ENCODE measurements around the gene NPAS3.

GRCh38 chr14:33085799-33086198, 147.1 kb downstream of the NPAS3 start:
- TF ChIP-seq, protein P1, sequence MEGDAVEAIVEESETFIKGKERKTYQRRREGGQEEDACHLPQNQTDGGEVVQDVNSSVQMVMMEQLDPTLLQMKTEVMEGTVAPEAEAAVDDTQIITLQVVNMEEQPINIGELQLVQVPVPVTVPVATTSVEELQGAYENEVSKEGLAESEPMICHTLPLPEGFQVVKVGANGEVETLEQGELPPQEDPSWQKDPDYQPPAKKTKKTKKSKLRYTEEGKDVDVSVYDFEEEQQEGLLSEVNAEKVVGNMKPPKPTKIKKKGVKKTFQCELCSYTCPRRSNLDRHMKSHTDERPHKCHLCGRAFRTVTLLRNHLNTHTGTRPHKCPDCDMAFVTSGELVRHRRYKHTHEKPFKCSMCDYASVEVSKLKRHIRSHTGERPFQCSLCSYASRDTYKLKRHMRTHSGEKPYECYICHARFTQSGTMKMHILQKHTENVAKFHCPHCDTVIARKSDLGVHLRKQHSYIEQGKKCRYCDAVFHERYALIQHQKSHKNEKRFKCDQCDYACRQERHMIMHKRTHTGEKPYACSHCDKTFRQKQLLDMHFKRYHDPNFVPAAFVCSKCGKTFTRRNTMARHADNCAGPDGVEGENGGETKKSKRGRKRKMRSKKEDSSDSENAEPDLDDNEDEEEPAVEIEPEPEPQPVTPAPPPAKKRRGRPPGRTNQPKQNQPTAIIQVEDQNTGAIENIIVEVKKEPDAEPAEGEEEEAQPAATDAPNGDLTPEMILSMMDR (conservative IDR thresholded peaks at IDR 0.05; ENCODE audit: low read depth, low read length): no peak
- TF ChIP-seq EZH2 (IDR thresholded peaks at IDR 0.05; ENCODE audit: low read length, unreplicated experiment): no peak
- TF ChIP-seq EZH2phosphoT487 (IDR thresholded peaks at IDR 0.05; ENCODE audit: borderline replicate concordance, low read length): no peak

All from PC-3 (cell line).